GM18519 (cell line): ENCODE results near the gene THOC5.
"Not testable (repeated sequence)": the region's sequence is repeated elsewhere in the genome, so short reads cannot be mapped to it uniquely, and the experiment has no call there.

Source experiments
- ATAC-seq: cut with Tn5 transposase; IDR thresholded peaks from one replicate; pipeline ENCODE4 v1.9.1; 2021; ENCODE audit warnings: mild to moderate bottlenecking, moderate library complexity; ENCODE audit not compliant: unreplicated experiment, low FRiP score

The THOC5 gene

GRCh38 chr22:29511126-29511862 is 42.3 kb downstream of the THOC5 start:
- no peak for ATAC-seq

DNA sequence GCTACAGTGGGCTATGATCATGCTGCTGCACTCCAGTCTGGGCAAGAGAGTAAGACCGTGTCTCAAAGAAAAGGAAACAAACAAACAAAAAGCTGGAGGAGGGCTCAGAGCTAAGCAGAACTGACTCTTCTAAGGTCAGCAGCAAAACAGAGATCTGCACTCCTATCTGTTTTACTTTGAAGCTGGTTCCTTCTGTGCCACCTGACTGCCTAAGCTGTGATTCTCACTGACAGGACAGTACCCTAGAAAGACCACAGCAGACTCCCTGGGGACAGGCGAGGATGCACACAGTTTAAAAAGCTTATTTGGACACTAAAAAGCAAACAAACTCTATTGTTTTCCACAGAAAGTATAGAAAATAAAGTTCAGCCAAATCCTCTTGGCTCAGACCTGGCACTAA is 43.0 kb downstream of the THOC5 start:
- ATAC-seq, result no peak

- ATAC-seq, result no peak
Observed at GRCh38 chr22:29509815-29510214, 43.7 kb downstream of the THOC5 start.

DNA sequence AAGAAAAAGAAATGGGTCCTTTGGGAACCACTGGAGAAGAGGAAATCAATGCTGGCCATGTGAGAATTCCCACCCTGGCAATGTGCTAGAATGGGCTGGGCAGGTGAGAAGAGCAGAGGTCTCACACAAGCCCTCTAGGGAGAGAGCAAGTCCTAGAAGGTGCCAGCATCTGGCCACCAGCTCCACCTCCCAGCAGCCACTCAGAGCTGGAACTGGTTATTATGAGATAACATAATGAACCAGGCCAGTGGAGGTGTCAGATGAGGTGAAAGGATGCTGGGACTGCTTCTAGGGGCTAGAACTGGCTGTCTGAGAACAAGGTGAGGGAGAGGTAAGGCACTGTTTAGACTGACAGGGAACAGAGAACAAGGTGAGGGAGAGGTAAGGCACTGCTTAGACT is 44.3 kb downstream of the THOC5 start:
- ATAC-seq, result no peak

DNA sequence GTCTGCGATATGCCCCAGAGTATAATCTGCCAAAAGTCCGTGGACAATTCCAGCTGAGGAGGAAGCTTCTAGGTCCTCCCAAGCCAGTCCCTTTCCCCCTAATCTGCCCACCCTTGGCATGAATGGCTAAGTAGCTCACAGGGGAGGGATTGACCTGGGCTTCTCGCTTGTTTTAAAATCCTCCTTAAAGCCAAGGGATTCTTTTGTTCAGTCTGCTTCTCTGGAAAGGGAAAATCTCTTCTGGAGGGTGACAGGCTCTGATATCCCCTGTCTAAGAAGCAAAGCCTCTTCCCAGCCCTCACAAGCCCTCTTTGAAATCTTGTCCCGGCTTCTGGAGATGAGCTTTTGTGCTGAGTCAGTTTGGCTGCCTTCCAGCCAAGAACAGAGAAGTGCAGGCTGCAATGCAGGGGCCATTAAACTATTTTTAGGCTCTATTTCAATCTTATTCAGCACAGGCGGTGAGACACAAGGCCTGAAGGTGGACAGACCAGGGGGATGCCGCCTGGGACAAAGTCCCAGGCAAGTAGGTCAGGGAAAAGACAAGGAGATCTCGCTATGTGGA is 49.7 kb downstream of the THOC5 start:
- ATAC-seq, result no peak

GRCh38 chr22:29499852-29500251 is 53.7 kb downstream of the THOC5 start:
- ATAC-seq, result no peak

DNA sequence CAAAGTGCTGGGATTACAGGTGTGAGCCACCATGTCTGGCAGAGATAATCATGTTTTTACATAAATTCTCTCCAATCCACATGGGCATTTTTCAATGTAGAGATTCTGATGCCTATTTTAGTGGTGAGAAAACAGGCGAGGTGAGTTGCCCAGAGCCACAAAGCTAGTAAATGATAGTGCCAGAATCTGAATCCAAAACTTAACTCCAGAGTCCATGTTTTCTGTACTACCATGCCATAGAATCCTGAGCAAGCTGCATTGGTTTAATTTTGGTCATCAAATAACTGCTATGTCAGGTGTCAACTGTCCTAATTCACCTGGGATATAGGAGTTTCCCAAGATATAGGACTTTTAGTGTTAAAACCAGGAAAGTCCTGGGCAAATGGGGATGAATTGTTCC is 59.9 kb downstream of the THOC5 start:
- ATAC-seq, result no peak

DNA sequence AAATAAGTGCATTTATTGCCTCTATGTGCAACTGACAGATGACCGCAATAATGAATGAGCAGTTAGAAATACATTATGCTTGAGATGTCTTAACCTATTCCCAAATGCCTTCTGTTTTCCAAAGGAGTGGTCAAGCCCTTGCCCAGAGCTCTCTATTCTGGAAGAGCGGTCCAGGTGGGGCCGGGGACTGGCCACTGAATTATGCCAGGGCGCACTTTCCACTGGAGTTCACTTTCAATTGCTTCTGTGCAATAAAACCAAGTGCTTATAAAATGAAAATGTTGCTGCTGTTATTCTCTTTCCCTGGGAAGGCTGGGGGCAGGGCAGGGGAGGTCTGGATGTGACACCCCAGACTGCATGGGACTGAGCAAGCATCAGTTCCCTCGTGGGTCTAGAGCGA is 62.5 kb downstream of the THOC5 start:
- no peak for ATAC-seq

DNA sequence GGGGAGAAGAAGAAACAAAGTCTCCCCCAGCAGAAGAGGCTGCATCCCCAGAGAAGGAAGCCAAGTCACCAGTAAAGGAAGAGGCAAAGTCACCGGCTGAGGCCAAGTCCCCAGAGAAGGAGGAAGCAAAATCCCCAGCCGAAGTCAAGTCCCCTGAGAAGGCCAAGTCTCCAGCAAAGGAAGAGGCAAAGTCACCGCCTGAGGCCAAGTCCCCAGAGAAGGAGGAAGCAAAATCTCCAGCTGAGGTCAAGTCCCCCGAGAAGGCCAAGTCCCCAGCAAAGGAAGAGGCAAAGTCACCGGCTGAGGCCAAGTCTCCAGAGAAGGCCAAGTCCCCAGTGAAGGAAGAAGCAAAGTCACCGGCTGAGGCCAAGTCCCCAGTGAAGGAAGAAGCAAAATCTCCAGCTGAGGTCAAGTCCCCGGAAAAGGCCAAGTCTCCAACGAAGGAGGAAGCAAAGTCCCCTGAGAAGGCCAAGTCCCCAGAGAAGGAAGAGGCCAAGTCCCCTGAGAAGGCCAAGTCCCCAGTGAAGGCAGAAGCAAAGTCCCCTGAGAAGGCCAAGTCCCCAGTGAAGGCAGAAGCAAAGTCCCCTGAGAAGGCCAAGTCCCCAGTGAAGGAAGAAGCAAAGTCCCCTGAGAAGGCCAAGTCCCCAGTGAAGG is 64.3 kb downstream of the THOC5 start:
- not testable (repeated sequence) for ATAC-seq

DNA sequence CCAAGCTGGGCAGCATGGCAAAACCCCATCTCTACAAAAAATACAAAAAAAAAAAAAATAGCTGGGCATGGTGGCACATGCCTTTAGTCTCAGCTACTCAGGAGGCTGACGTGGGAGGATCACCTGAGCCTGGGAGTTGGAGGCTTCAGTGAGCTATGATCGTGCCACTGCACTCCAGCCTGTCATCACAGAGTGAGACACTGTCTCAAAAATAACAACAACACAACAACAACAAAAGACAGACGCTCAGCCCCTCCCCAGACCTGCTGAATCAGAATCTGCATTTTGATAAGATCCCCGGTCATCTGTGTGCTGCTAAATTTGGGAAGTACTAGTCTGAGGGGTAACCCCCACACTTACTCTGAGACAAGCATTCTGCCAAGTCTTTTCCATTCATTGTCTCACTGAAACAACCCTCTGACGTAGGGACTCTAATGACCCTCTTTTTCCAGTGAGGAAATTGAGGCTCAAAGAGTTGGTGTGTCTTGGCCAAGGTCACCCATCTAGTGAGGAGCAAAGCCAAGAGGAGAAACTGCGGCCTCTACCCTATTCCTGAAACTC is 66.1 kb downstream of the THOC5 start:
- no peak for ATAC-seq

DNA sequence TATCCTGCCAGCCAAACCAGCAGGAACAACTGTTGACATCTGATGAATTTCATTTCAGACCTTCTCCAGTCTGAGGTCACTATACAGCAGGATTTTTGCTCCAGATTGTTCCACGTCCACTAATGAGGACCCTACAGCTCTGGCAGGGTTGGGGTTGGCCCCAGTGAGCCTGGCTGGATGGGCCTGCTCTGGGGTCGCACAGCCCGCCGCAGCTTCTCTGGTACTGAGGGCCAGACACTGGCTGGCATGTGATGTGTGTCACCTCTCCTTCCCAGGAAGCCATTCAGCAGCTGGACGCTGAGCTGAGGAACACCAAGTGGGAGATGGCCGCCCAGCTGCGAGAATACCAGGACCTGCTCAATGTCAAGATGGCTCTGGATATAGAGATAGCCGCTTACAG is 68.1 kb downstream of the THOC5 start:
- no peak for ATAC-seq

GRCh38 chr22:29484642-29485041 is 68.9 kb downstream of the THOC5 start:
- no peak for ATAC-seq

- ATAC-seq, result no peak
Observed at GRCh38 chr22:29483254-29483653, 70.3 kb downstream of the THOC5 start.

DNA sequence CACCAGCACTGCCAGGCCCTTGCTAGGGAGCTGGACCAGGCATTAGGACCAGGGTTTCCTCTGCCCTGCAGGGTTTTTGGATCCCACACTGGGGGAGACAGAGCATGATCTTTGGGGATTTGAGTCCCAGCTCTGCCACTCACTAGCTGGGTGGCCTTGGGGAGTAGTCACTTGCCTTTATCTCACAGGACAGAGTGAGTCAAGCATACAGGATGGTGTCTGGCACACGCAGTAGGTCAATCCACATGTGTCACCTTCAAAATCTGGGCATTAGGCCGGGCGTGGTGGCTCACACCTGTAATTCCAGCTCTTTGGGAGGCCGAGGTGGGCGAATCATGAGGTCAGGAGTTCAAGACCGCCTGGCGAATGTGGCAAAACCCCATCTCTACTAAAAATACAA is 70.8 kb downstream of the THOC5 start:
- ATAC-seq, result no peak

DNA sequence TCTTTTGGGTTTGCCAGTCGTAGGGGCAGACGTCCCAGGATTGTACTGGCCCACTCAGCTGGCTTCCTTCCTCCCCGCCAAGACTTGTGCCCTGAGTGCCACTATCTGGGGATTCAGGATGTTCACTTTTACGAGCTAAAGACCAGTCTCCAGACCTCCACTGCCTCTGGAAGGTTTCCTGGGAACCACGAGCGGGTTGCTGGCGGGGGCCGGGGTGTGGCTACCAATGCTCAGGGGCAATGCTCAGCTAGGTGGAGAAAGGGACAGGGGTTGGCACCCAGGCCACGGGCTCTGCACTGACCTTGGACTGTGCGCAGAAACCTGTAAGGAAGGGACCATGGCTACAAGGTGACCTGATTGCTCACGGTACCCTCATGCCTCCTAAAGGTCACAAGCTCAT is 71.3 kb downstream of the THOC5 start:
- no peak for ATAC-seq

DNA sequence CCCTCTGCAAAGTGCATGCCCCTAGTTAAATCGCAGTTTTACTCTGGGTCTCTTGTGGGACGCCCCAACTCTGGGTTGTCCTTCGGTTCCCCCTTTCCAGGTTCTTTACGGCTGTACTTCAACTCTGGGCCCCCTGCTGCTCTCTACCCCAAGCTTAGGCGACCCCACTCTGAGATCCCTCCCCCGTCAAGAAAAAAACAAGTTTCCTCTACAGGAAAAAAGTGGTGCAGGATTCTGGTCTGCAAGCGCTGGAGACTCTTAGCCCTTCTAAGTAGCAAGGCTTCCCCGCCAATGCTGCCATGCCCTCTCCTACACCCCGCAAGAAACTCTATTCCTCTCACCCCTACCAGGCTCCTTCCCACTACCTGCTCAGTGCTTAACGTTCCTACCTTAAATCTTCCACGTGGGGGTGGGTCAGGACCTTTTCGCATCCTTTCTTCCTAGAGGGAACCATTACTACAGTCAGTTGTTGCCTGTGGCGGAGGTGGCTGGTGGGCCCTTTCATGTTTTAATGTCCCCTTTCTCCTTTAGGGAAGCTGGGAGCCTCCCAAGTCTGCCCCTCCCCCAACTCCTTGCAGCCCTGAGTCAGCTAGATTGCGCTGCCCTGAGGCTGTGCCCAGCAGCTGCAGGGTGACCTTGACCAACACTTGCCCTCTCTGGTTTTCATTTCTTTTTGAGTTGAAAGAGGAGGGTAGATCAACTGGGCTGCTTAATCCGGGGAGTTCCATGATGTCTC is 72.1 kb downstream of the THOC5 start:
- no peak for ATAC-seq

DNA sequence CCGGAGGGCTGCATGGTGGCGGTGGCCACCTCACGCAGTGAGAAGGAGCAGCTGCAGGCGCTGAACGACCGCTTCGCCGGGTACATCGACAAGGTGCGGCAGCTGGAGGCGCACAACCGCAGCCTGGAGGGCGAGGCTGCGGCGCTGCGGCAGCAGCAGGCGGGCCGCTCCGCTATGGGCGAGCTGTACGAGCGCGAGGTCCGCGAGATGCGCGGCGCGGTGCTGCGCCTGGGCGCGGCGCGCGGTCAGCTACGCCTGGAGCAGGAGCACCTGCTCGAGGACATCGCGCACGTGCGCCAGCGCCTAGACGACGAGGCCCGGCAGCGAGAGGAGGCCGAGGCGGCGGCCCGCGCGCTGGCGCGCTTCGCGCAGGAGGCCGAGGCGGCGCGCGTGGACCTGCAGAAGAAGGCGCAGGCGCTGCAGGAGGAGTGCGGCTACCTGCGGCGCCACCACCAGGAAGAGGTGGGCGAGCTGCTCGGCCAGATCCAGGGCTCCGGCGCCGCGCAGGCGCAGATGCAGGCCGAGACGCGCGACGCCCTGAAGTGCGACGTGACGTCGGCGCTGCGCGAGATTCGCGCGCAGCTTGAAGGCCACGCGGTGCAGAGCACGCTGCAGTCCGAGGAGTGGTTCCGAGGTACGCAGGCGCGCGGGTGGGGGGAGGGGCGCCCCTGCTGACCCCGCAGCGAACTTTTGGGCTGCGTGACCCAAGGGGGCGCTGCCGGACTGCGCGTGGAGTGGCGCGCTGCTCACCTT is 72.9 kb downstream of the THOC5 start:
- ATAC-seq, result no peak

DNA sequence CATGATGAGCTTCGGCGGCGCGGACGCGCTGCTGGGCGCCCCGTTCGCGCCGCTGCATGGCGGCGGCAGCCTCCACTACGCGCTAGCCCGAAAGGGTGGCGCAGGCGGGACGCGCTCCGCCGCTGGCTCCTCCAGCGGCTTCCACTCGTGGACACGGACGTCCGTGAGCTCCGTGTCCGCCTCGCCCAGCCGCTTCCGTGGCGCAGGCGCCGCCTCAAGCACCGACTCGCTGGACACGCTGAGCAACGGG is 73.4 kb downstream of the THOC5 start:
- ATAC-seq, result no peak

DNA sequence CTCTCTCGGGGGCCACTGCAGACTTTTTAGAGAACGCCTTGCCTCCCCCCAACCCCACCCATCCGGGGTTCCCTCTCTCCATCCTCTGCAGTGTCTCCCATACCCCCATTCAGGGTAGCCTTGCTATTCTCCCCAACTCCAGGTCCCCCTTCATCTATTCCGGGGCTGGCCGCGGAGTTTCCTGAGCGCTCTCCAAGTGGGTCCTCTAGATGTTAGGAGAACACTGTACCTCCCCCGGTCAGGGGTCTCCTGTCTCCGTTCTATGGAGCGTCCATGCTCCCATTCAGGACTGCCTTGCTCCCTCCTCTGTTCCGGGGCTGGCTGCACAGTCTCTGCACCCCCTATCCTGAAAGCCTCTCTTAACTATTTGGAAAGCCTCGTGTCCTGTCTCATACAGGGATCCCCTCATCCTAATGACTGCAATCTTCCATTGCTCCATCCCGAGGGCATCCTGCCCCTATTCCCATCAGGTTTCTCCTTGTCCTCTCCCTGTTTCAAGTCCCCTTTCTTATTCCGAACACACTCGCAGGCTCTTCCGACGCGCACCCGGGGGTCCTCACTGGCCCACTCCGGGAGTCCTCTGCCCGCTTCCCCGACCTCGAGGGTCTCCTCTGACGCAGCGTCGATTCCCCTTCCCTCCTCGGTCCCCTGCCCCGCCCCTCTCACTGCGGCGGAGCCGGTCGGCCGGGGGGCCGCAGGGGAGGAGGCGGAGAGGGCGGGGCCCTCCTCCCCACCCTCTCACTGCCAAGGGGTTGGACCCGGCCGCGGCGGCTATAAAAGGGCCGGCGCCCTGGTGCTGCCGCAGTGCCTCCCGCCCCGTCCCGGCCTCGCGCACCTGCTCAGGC is 73.9 kb downstream of the THOC5 start, which contains the start of gene NEFH:
NEFH (plus strand) TSS at position 802 of the 845 bp plus-strand sequence. CDS start 45 bp downstream, outside the sequence.
- ATAC-seq, result no peak
